NT2/D1 (cell line): Measurements from ENCODE around the gene F2.

ENCODE experiments used
- YY1 ChIP-seq: IDR thresholded peaks from 2 replicates; pipeline ENCODE4 v1.6.1; 2011; ENCODE audit not compliant: insufficient read length, insufficient read depth
- ZNF274 ChIP-seq: IDR thresholded peaks from 2 replicates; pipeline ENCODE4 v1.6.1; 2011; ENCODE audit warnings: mild to moderate bottlenecking, low read depth, low read length

GRCh38 chr11:46760429-46761128, 41.6 kb downstream of the F2 start:
- no peak for TF ChIP-seq YY1
- no peak for TF ChIP-seq ZNF274
